ENCODE results near the gene COL4A6. TPM values are rescaled to one million over a fixed set of nuclear protein-coding genes. Genes with fewer than 3 reads are reported as not detected.

Gene COL4A6
- polyA plus RNA-seq = 0.26 TPM in 1 of 2 replicates, not detected in the other

GRCh38 chrX:108438110-108438623 lies at the start of gene COL4A6:
Gene COL4A6, minus strand, starts transcription at chrX:108438422. Its CDS starts 226 bp downstream, at chrX:108438196.

GRCh38 chrX:108439426-108439942 lies 1.3 kb upstream of the COL4A6 start, which contains the start of gene COL4A5:
Gene COL4A5, plus strand, starts transcription at chrX:108439838. Its CDS starts 288 bp downstream, at chrX:108440126.

Other genes starting within 250 kb of the COL4A6 start
- 0.77 and 1.8 TPM in 2 replicates for gene COL4A5, start 1.4 kb upstream of the COL4A6 start, polyA plus RNA-seq

All from Purkinje cell (primary cell).